ENCODE measurements around the gene OR6J1. TPM values are rescaled to one million over a fixed set of nuclear protein-coding genes. Genes with fewer than 3 reads are reported as not detected.

The OR6J1 gene
- total and polyA plus RNA-seq, 2 of the 13 experiments (the other 11 are each of a cell fraction or from before 2014, with no cell fraction given) = not detected

- peak; percentile 92 for TF ChIP-seq CREM (IDR thresholded peaks at IDR 0.05)
- TF ChIP-seq CREM (CRISPR knock-in tag; IDR thresholded peaks at IDR 0.05) = no peak
- TF ChIP-seq HCFC1 (IDR thresholded peaks at IDR 0.05; ENCODE audit: low read depth, low read length) = peak; percentile 42; the same call in 1 of the 2 replicates
- peak; percentile 50; the same call in 1 of the 2 replicates for TF ChIP-seq ZNF331 (CRISPR knock-in tag; IDR thresholded peaks at IDR 0.05)
- no peak for TF ChIP-seq NONO (IDR thresholded peaks at IDR 0.05)
- peak; percentile 82; the same call in 1 of the 2 replicates for TF ChIP-seq NONO (CRISPR knock-in tag; conservative IDR thresholded peaks at IDR 0.05)
- peak; percentile 80 for TF ChIP-seq ZNF724P (CRISPR knock-in tag; IDR thresholded peaks at IDR 0.05; ENCODE audit: borderline replicate concordance)
- 0 out of 4 replicates have a peak, but pooled peaks of 1 of the 2 experiments have one; percentile 19 for TF ChIP-seq EP300 (IDR thresholded peaks at IDR 0.05; ENCODE audit: low read depth in 2 of 2, low read length in 2 of 2)
- TF ChIP-seq EP300 (CRISPR knock-in tag; IDR thresholded peaks at IDR 0.05; ENCODE audit: borderline replicate concordance) = peak; percentile 83
- TF ChIP-seq FIP1L1 (IDR thresholded peaks at IDR 0.05; ENCODE audit: borderline replicate concordance, insufficient read depth, low read depth, low read length) = no peak
- peak; percentile 60 for TF ChIP-seq ZNF281 (CRISPR knock-in tag; IDR thresholded peaks at IDR 0.05; ENCODE audit: borderline replicate concordance)
- TF ChIP-seq NCOA5 (CRISPR knock-in tag; IDR thresholded peaks at IDR 0.05) = no peak
- TF ChIP-seq STAT5B (CRISPR knock-in tag; IDR thresholded peaks at IDR 0.05) = 0 out of 2 replicates have a peak, but pooled peaks have one; percentile 74
- TF ChIP-seq GPBP1L1 (CRISPR knock-in tag; IDR thresholded peaks at IDR 0.05) = no peak
- TF ChIP-seq KLF16 (CRISPR knock-in tag; IDR thresholded peaks at IDR 0.05) = peak in 1 of 2 experiments; percentile 82; a peak in 2 of 4 replicates
- TF ChIP-seq TRIM24 (CRISPR knock-in tag; IDR thresholded peaks at IDR 0.05) = no peak
- TF ChIP-seq ZNF512 (CRISPR knock-in tag; IDR thresholded peaks at IDR 0.05) = no peak
- peak; percentile 35; the same call in 1 of the 2 replicates for TF ChIP-seq TOPORS (CRISPR knock-in tag; IDR thresholded peaks at IDR 0.05)
- TF ChIP-seq ZBTB39 (CRISPR knock-in tag; IDR thresholded peaks at IDR 0.05) = no peak
- TF ChIP-seq GABPB1 (CRISPR knock-in tag; IDR thresholded peaks at IDR 0.05) = peak; percentile 97
- peak; percentile 94 for TF ChIP-seq THAP11 (CRISPR knock-in tag; IDR thresholded peaks at IDR 0.05)
- peak; percentile 100 for TF ChIP-seq SAP130 (CRISPR knock-in tag; IDR thresholded peaks at IDR 0.05; ENCODE audit: low read depth)
- TF ChIP-seq DR1 (CRISPR knock-in tag; IDR thresholded peaks at IDR 0.05) = no peak; the same call in 1 of the 2 replicates
Measured at GRCh38 chr14:22589096-22589839, 54.9 kb downstream of the OR6J1 start, which contains the start of gene DAD1 (continued).
